HG03565 (cell line): ENCODE measurements around the gene CLDN6.

ENCODE experiments used
- ATAC-seq: cut with Tn5 transposase; IDR thresholded peaks from one replicate; pipeline ENCODE4 v1.9.1; 2021; ENCODE audit warnings: mild to moderate bottlenecking, moderate library complexity; ENCODE audit not compliant: unreplicated experiment

CLDN6 gene

DNA sequence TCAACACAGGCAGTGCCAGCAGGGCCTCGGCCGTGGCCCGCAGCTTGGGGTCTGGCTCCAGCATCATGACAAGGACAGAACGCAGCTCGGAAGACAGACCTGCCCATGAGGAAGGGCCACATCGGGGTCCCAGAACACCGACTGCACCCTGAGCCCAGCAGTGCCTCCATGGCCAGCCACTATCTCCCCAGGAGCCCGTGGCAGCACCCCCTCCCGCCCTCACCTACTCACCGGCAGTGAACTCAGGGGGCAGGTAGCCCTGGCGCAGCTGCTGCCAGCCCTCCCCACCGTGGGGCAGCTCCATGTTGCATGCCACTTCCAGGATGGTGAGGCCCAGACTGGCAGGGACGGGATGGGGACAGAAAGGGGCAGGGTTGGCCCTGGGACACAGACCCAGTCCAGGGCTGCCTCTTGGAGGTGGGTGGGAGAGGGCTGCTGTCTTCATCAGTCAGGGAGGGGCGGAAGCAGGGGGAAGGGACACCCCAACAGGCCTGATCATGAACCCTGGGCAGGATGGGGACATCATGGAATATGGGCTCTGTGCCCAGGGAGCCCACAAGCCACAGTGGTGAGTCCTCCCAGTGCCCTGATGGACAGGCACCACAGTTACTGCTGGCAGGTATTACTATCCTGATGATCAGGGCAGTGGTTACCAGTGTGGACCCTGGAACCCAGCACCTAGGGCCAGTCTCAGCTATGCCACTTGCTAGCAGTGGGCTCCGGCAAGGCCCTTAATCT lies 43.5 kb downstream of the CLDN6 start:
- ATAC-seq = no peak

GRCh38 chr16:2973605-2974318 lies 44.2 kb downstream of the CLDN6 start:
- no peak for ATAC-seq

DNA sequence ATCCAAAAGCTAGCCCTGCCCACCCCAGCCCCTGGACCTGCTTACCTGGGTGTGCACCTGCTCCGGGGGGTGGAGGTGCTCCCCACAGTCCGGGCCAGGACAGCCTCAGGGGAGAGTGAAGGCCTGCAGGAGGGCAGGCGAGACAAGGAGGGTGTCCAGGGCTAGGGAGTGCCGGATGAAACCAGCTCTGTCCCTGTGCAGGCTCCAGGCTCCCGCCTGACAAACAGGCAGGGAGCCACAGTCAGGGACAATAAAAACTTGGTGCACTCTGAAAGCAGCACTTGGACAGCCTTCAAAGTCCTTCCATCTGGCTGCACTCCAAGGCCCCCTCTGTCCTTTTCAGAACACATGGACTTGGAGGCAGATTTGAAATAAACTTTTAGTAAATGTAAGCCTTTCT lies 44.9 kb downstream of the CLDN6 start:
- ATAC-seq = no peak

DNA sequence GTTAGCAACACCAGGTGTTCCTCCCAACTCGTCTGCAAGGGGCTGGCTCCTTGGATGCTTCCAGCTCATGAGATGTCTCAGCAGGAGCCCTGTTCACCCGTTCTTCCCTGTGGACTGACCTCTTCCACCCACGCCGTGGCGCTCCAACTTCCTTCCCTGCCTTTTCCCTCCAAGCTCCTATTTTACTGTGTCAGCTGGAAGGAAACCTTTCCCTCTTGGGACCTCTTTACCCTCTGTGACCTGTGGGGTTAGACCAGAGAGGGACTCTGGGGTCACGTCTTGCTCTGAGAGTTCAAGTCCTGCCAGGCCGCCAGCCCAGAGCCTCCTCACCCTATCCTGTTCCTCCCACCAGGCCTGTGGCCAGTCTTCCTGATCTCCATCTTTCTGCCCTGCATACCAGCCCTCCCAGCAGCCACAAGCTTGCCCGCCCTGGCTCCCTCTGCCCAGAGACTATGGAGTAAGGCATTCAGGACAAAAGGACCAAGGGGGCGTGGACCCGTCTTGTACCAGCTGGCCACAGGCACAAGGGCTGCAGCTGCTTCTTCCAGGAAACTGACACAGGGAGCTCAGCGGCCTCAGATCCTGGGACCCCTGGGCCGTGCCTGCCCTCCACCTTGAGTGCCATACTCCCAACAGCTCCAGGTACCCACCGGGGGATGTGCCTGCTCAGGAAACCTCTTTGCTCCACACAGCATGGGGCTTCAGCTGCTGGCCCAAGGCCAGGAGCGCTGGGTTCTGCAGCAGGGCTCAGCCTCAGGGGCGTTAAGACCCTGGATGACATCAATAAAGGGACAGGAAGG lies 45.8 kb downstream of the CLDN6 start:
- no peak for ATAC-seq

- no peak for ATAC-seq
Measured at GRCh38 chr16:2971134-2971984, 46.6 kb downstream of the CLDN6 start.

- no peak for ATAC-seq
Measured at GRCh38 chr16:2970563-2970962, 47.4 kb downstream of the CLDN6 start.

DNA sequence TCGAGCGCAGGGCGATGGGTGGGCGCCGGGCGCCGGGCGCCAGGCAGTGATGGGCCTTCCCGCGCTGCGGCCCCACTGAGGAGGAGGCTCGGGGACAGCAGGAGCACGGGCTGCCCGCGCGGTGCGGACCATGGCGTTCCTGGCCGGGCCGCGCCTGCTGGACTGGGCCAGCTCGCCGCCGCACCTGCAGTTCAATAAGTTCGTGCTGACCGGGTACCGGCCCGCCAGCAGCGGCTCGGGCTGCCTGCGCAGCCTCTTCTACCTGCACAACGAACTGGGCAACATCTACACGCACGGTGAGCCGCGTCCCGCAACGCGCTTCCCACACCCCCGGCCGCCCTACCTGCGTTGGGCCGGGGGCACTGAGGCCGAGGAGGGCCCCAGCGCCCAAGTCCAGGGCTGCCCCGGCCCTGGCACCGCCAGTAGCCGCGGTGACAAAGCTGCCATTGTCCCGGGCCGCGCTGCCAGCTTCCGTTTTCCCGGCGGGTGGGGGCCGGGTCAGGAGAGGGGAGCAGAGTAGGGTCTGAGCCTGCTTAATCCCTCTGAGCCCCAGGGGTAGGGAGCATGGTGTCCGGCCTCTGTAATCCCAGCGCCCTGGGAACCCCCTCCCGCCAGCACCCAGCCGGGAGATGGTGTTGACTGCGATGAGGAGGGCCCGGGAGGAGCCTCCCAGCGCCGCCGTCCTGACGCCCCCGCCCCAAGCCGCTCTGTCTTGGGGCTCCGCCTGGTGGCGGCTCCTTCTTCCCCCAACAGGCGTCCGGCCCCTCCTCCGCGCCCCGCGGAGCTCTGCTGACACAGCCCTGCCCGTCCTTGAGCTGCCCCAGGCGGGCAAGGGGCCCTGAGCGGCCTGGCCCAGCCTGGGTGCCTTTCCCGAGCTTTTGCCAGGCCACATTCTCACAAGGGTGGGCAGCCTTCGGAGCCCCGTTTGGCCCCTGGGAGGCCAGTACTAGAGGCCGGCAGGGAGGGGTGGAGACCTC lies 48.1 kb downstream of the CLDN6 start:
- no peak for ATAC-seq

DNA sequence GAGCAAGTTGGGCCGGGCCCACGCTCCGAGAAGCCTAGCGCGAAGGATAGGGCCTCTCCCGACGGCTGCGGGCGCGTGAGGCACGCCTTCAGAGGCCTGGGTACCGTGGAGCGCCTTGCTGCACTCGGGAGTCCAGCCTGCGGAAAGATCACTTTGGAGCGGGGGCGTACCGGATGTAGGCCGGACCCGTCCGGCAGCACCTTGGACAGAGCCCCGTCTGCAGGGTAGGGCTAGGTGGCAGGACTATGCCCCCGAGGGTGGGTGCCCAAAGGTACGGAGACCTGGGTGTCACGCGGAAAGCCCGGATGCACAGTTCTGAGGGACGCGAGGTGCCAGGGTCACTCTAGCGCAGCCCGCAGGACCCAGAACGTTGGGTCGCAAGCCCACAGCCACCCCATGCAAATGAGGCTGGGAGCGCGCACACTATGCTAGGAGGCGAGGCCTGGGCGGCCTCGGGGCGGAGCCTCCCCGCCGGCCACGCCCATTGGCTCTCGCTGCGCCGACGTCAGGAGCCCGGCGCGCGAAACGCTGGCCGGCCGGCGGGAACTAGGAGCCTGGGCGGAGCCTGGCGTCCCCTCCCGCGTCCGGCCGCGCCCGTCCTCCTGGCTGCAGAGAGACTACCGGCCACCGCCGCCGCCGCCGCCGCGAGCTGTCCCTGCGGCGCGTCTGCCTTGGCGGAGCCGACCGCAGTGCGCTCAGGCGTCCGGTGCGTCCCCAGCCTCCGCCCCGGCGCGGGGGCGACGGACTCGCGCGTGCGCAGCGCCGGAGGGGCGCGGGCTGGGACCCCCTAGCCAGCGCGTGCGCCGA lies 49.0 kb downstream of the CLDN6 start, which contains the start of gene PAQR4:
PAQR4 (plus strand) TSS at position 611 of the 807 bp plus-strand sequence. CDS start 327 bp downstream, outside the sequence.
- peak; percentile 56 for ATAC-seq

- no peak for ATAC-seq
Measured at GRCh38 chr16:2968368-2968737, 49.6 kb downstream of the CLDN6 start.

DNA sequence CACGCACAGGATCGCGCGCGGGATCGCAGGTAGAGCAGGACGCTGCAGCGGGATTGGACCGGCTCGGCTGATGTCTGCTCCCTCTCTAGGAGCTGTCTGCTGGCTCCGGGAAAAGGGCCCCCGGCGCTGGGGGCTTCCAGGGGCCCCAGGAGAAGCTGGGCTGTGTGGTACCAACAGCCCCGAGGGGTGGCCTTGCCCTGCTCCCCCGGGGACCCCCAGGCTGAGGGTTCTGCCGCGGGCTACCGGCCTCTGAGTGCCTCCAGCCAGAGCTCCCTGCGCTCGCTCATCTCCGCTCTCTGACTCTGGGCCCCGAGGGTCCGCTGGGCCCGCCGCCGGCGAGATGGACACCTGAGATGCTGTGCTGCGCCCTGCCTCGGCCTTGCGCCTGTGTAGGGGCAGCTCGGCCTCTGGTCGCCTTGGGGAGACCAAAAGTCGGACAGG lies 50.2 kb downstream of the CLDN6 start:
- no peak for ATAC-seq

- ATAC-seq = no peak
Measured at GRCh38 chr16:2967211-2967631, 50.8 kb downstream of the CLDN6 start.

DNA sequence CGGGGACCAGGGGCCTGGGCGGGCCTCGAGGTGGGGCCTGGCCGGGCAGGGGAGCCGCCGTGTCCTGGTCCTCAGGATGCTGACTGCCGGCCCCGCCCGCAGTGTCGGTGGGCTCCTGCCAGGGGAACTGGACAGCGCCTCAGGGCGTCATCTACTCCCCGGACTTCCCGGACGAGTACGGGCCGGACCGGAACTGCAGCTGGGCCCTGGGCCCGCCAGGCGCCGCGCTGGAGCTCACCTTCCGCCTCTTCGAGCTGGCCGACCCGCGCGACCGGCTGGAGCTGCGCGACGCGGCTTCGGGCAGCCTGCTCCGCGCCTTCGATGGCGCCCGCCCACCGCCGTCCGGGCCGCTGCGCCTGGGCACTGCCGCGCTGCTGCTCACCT lies 51.2 kb downstream of the CLDN6 start:
- no peak for ATAC-seq

- no peak for ATAC-seq
Measured at GRCh38 chr16:2966043-2966807, 51.8 kb downstream of the CLDN6 start.
